ENCODE data around the gene TDP1. TPM values are rescaled to one million over a fixed set of nuclear protein-coding genes. Genes with fewer than 3 reads are reported as not detected.

TDP1 gene
- total and polyA plus RNA-seq, 2 of the 13 experiments (the other 11 are each of a cell fraction or from before 2014, with no cell fraction given) = 16.4 to 31.2 TPM

DNA sequence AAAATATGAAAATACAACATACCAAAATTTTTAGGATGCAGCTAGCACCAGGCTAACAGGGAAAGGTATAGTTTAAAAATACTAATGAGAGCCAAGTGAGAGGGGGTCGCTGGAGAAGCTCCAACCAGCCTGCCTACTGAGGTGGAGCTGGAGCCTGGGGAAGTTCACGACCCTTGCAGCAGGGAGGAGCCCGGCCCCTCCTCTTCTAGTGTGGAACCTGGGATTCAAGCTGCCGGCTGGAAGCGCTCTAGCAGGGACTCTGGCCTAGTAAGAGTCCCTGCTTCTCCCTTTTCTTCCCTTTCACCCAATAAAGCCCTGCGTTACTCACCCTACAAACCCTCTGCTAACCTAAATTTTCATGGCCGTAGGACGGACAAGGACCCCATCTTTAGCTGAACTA, 101.1 kb downstream of the TDP1 start:
- Histone ChIP-seq H2AFZ (ENCODE audit: low read length) (no peak overlapping the region), H3K9ac (ENCODE audit: insufficient read depth, low read depth, low read length) (no peak overlapping the region), H3K9me3 (ENCODE audit: low read length) (no peaks in the 10 kb centered on the region), H3K27me3 (ENCODE audit: control insufficient read depth in 1 of 2, insufficient read depth in 2 of 2, low read length in 2 of 2) (peaks cover 0 to 12% of the 10 kb centered on the region in 2 experiments; a peak in 4 of 5 replicates), H3K36me3 (replicated peaks in 1 of 2; ENCODE audit: control insufficient read depth in 1 of 2, insufficient read depth in 2 of 2, low read length in 2 of 2) (no peaks in the 10 kb centered on the region), H3K79me2 (ENCODE audit: insufficient read depth, low read length) (no peaks in the 10 kb centered on the region), H3K4me1 (ENCODE audit: insufficient read depth, low read length) (peaks cover 10% of the 10 kb centered on the region; the same call in 1 of the 2 replicates), H4K20me1 (ENCODE audit: insufficient read depth, low read length) (no peaks in the 10 kb centered on the region), H3K4me2 (ENCODE audit: low read depth, low read length) (no peak overlapping the region), H3K27ac (ENCODE audit: extremely low read length, insufficient read depth, low read length) (no peak overlapping the region), H3K4me3 (replicated peaks in 1 of 3; ENCODE audit: insufficient read depth in 1 of 3, low read depth in 2 of 3, low read length in 3 of 3) (no peak overlapping the region)
- CTCF ChIA-PET (ENCODE audit: low intra/inter-chr PET ratio, low total read pairs) = no interaction called here
- intact Hi-C loops (cut with micrococcal nuclease; ENCODE audit: unreplicated experiment) = no loop called here
- DNase-seq (ENCODE audit: low spot score) (no peak), FAIRE-seq (no peak), ATAC-seq (no peak)
- BruUV-seq (replicated peaks) = no TSS peak
- POLR2A ChIA-PET = no interaction called here
- TF ChIP-seq, protein P1, sequence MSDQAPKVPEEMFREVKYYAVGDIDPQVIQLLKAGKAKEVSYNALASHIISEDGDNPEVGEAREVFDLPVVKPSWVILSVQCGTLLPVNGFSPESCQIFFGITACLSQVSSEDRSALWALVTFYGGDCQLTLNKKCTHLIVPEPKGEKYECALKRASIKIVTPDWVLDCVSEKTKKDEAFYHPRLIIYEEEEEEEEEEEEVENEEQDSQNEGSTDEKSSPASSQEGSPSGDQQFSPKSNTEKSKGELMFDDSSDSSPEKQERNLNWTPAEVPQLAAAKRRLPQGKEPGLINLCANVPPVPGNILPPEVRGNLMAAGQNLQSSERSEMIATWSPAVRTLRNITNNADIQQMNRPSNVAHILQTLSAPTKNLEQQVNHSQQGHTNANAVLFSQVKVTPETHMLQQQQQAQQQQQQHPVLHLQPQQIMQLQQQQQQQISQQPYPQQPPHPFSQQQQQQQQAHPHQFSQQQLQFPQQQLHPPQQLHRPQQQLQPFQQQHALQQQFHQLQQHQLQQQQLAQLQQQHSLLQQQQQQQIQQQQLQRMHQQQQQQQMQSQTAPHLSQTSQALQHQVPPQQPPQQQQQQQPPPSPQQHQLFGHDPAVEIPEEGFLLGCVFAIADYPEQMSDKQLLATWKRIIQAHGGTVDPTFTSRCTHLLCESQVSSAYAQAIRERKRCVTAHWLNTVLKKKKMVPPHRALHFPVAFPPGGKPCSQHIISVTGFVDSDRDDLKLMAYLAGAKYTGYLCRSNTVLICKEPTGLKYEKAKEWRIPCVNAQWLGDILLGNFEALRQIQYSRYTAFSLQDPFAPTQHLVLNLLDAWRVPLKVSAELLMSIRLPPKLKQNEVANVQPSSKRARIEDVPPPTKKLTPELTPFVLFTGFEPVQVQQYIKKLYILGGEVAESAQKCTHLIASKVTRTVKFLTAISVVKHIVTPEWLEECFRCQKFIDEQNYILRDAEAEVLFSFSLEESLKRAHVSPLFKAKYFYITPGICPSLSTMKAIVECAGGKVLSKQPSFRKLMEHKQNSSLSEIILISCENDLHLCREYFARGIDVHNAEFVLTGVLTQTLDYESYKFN (CRISPR knock-in tag; conservative IDR thresholded peaks at IDR 0.05) = no peak
- no peak for TF ChIP-seq MZF1 (CRISPR knock-in tag; IDR thresholded peaks at IDR 0.05; ENCODE audit: borderline replicate concordance)
- TF ChIP-seq, protein P2, sequence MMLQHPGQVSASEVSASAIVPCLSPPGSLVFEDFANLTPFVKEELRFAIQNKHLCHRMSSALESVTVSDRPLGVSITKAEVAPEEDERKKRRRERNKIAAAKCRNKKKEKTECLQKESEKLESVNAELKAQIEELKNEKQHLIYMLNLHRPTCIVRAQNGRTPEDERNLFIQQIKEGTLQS (CRISPR knock-in tag; IDR thresholded peaks at IDR 0.05) = no peak
- 24% methylated on average over 8 of the region's 8 CpGs for WGBS (ENCODE audit: low lambda C conversion rate)
- in situ Hi-C loops (cut with HindIII; ENCODE audit: extremely low pct_ligation_motif_present, low pct_unique_long_range_greater_than_20kb) = no loop called here

DNA sequence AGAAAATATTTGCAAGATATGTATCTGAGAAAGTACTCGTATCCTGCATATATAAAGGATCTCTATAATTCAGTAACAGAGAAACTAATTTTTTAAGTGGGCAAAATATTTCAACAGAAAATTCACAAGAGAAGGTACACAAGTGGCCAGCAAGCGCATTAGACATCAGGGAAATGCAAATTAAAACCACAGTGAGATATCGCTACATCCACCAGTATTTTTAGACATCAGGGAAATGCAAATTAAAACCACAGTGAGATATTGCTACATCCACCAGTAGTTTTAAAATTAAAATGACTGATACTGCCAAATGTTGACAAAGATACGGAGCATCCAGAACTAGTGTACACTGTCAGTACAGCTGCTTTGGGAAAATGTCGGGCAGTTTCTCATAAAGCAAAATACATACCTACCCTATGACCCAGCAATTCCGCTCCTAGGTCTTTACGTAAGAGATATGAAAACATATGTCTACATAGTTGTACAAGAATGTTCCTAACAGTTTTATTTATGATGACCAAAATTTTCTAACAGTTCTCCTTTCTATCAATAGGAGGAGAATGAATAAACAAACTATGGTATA, 103.2 kb downstream of the TDP1 start:
- 78% methylated on average over 7 of the region's 7 CpGs for WGBS (ENCODE audit: low lambda C conversion rate)
- no peak overlapping the region for H2AFZ ChIP-seq (ENCODE audit: low read length)
- H3K27me3 ChIP-seq (ENCODE audit: control insufficient read depth in 1 of 2, insufficient read depth in 2 of 2, low read length in 2 of 2) = peaks cover 2 to 30% of the 10 kb centered on the region in 2 experiments
- intact Hi-C loops (cut with micrococcal nuclease; ENCODE audit: unreplicated experiment) = no loop called here
- H3K4me3 ChIP-seq (replicated peaks in 1 of 3; ENCODE audit: insufficient read depth in 1 of 3, low read depth in 2 of 3, low read length in 3 of 3) = no peak overlapping the region
- H3K4me1 ChIP-seq (ENCODE audit: insufficient read depth, low read length) = peaks cover 24% of the 10 kb centered on the region
- in situ Hi-C loops (cut with HindIII; ENCODE audit: extremely low pct_ligation_motif_present, low pct_unique_long_range_greater_than_20kb) = no loop called here
- H3K9me3 ChIP-seq (ENCODE audit: low read length) = no peaks in the 10 kb centered on the region
- no peak for DNase-seq (ENCODE audit: low spot score)
- no peak overlapping the region for H3K4me2 ChIP-seq (ENCODE audit: low read depth, low read length)
- CTCF ChIA-PET (ENCODE audit: low intra/inter-chr PET ratio, low total read pairs) = no interaction called here
- no peaks in the 10 kb centered on the region for H3K79me2 ChIP-seq (ENCODE audit: insufficient read depth, low read length)
- no peak for FAIRE-seq
- H3K27ac ChIP-seq (ENCODE audit: extremely low read length, insufficient read depth, low read length) = no peak overlapping the region
- no peaks in the 10 kb centered on the region for H3K36me3 ChIP-seq (replicated peaks in 1 of 2; ENCODE audit: control insufficient read depth in 1 of 2, insufficient read depth in 2 of 2, low read length in 2 of 2)
- no peaks in the 10 kb centered on the region for H4K20me1 ChIP-seq (ENCODE audit: insufficient read depth, low read length)
- ATAC-seq = no peak
- no TSS peak for BruUV-seq (replicated peaks)
- POLR2A ChIA-PET = no interaction called here
- H3K9ac ChIP-seq (ENCODE audit: insufficient read depth, low read depth, low read length) = no peak overlapping the region
- TF ChIP-seq, protein P3, sequence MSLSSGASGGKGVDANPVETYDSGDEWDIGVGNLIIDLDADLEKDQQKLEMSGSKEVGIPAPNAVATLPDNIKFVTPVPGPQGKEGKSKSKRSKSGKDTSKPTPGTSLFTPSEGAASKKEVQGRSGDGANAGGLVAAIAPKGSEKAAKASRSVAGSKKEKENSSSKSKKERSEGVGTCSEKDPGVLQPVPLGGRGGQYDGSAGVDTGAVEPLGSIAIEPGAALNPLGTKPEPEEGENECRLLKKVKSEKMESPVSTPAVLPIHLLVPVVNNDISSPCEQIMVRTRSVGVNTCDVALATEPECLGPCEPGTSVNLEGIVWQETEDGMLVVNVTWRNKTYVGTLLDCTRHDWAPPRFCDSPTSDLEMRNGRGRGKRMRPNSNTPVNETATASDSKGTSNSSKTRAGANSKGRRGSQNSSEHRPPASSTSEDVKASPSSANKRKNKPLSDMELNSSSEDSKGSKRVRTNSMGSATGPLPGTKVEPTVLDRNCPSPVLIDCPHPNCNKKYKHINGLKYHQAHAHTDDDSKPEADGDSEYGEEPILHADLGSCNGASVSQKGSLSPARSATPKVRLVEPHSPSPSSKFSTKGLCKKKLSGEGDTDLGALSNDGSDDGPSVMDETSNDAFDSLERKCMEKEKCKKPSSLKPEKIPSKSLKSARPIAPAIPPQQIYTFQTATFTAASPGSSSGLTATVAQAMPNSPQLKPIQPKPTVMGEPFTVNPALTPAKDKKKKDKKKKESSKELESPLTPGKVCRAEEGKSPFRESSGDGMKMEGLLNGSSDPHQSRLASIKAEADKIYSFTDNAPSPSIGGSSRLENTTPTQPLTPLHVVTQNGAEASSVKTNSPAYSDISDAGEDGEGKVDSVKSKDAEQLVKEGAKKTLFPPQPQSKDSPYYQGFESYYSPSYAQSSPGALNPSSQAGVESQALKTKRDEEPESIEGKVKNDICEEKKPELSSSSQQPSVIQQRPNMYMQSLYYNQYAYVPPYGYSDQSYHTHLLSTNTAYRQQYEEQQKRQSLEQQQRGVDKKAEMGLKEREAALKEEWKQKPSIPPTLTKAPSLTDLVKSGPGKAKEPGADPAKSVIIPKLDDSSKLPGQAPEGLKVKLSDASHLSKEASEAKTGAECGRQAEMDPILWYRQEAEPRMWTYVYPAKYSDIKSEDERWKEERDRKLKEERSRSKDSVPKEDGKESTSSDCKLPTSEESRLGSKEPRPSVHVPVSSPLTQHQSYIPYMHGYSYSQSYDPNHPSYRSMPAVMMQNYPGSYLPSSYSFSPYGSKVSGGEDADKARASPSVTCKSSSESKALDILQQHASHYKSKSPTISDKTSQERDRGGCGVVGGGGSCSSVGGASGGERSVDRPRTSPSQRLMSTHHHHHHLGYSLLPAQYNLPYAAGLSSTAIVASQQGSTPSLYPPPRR (CRISPR knock-in tag; IDR thresholded peaks at IDR 0.05; ENCODE audit: borderline replicate concordance) = no peak
- TF ChIP-seq ZNF224 (CRISPR knock-in tag; IDR thresholded peaks at IDR 0.05) = no peak
- TF ChIP-seq, protein P4, sequence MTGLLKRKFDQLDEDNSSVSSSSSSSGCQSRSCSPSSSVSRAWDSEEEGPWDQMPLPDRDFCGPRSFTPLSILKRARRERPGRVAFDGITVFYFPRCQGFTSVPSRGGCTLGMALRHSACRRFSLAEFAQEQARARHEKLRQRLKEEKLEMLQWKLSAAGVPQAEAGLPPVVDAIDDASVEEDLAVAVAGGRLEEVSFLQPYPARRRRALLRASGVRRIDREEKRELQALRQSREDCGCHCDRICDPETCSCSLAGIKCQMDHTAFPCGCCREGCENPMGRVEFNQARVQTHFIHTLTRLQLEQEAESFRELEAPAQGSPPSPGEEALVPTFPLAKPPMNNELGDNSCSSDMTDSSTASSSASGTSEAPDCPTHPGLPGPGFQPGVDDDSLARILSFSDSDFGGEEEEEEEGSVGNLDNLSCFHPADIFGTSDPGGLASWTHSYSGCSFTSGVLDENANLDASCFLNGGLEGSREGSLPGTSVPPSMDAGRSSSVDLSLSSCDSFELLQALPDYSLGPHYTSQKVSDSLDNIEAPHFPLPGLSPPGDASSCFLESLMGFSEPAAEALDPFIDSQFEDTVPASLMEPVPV (CRISPR knock-in tag; IDR thresholded peaks at IDR 0.05) = no peak

All from HepG2 (cell line).